Right lobe of liver (tissue), 6 donors: ENCODE data around the gene SLC8A1. TPM values are rescaled to one million over a fixed set of nuclear protein-coding genes. Genes with fewer than 3 reads are reported as not detected.

Experiments used
- ATAC-seq, 4 donors: fragments of 200-7000 bp; cut with Tn5 transposase; one replicate each; pipeline ENCODE4 v1.9.1; 2020; ENCODE audit warnings: mild to moderate bottlenecking in 4 of 4, moderate library complexity in 4 of 4
- DNase-seq, 3 donors: peaks; one replicate each; pipeline ENCODE4 v3.0.0-alpha.2; 2020
- H3K27ac ChIP-seq, 3 donors: fragments of 200-600 bp; one replicate each; pipeline ENCODE4 v1.8.0; 2022
- H3K27me3 ChIP-seq, 2 donors: fragments of 200-600 bp; one replicate each; pipeline ENCODE4 v1.8.0; 2022
- H3K36me3 ChIP-seq, 4 donors: fragments of 200-600 bp; sonication (generic) in 1 of 4; one replicate each; pipeline versions ENCODE4 v1.5.1 to v1.8.0; 2017 to 2022; ENCODE audit warnings: control low read depth in 1 of 4
- H3K4me1 ChIP-seq, 4 donors: fragments of 200-600 bp; sonication (generic) in 1 of 4; one replicate each; pipeline versions ENCODE4 v1.5.1 to v1.8.0; 2017 to 2022; ENCODE audit warnings: control low read depth in 1 of 4
- H3K4me3 ChIP-seq, 3 donors: fragments of 200-600 bp; one replicate each; pipeline ENCODE4 v1.8.0; 2022
- H3K9me3 ChIP-seq, 4 donors: fragments of 200-600 bp; sonication (generic) in 1 of 4; one replicate each; pipeline versions ENCODE4 v1.5.1 to v1.8.0; 2017 to 2022; ENCODE audit warnings: control low read depth in 1 of 4
- CTCF ChIP-seq, 4 donors: fragments of 200-600 bp in 3 of 4; fragments of 450-650 bp in 1 of 4; IDR thresholded peaks; one replicate each; pipeline versions ENCODE4 v1.5.1 to v1.8.0; 2016 to 2022; ENCODE audit warnings: antibody characterized with exemption in 4 of 4, mild to moderate bottlenecking in 2 of 4
- POLR2A ChIP-seq: fragments of 450-650 bp; IDR thresholded peaks from one replicate; pipeline ENCODE4 v1.6.1; 2017; ENCODE audit warnings: antibody characterized with exemption, mild to moderate bottlenecking
- WGBS: methylation state at CpG from one replicate; pipeline ENCODE4 v1.1.6; 2018; ENCODE audit warnings: low coverage, low lambda C conversion rate; ENCODE audit not compliant: insufficient coverage; ENCODE audit errors: missing lambda C conversion rate; 5-methylcytosine and 5-hydroxymethylcytosine counted together
- intact Hi-C, 2 donors: fragments of 100-400 bp; cut with DNase I; formaldehyde crosslinking; loops; one replicate each; pipeline versions ENCODE4 v1.11.2 to v1.14.1; 2022
- total RNA-seq, 6 experiments: library from RNA; depleted of rRNA in 2 of 6; stranded (reverse); fragments of >200 nt in 2 of 6; fragmentation: NEBNext Ultra II Directional in 3 of 6; extraction: Animal tissue kit (Norgen Biotek cat#: 25700) in 3 of 6; gene quantifications; one replicate each; pipeline versions ENCODE4 v1.1.0 to v1.2.4, GENCODE V29; 2016 to 2023
- donor health status: DM: no; HTN: yes; CAD: no.
- donor health status: DM: no; HTN: no; CAD: no.
- donor health status: DM: no; HTN: no; CAD: no.
- donor health status: DM: no; HTN: yes; CAD: no.
- donor health status: DM: no; HTN: yes; CAD: no.

Gene SLC8A1
- total RNA-seq, 6 experiments from 2014 or later: 3.3 to 12.1 (median 4.9) TPM

- ATAC-seq (no peak), DNase-seq (no peak)
- Histone ChIP-seq H3K9me3 (no peaks in the 10 kb centered on the region), H3K4me3 (no peak overlapping the region), H3K27me3 (no peaks in the 10 kb centered on the region), H3K4me1 (no peaks in the 10 kb centered on the region), H3K36me3 (no peaks in the 10 kb centered on the region), H3K27ac (no peak overlapping the region)
- TF ChIP-seq CTCF (IDR thresholded peaks at IDR 0.05): no peak
- TF ChIP-seq POLR2A: no peak
- intact Hi-C loops: no loop called here
Measured at GRCh38 chr2:40325116-40325515, 126.8 kb downstream of the SLC8A1 start.

GRCh38 chr2:40324656-40325055 is 127.2 kb downstream of the SLC8A1 start:
- Histone ChIP-seq H3K36me3 (no peaks in the 10 kb centered on the region), H3K27me3 (no peaks in the 10 kb centered on the region), H3K27ac (no peak overlapping the region), H3K4me3 (no peak overlapping the region), H3K9me3 (no peaks in the 10 kb centered on the region), H3K4me1 (no peaks in the 10 kb centered on the region)
- ATAC-seq (no peak), DNase-seq (no peak)
- TF ChIP-seq POLR2A: no peak
- no peak for TF ChIP-seq CTCF (IDR thresholded peaks at IDR 0.05)
- intact Hi-C loops: no loop called here
- WGBS: 73% methylated on average over 1 of the region's 1 CpG

- Histone ChIP-seq H3K9me3 (no peaks in the 10 kb centered on the region), H3K27me3 (no peaks in the 10 kb centered on the region), H3K36me3 (no peaks in the 10 kb centered on the region), H3K4me1 (no peaks in the 10 kb centered on the region), H3K4me3 (no peak overlapping the region), H3K27ac (no peak overlapping the region)
- no peak for TF ChIP-seq POLR2A
- no peak for TF ChIP-seq CTCF (IDR thresholded peaks at IDR 0.05)
- intact Hi-C loops: no loop called here
- 49% methylated on average over 2 of the region's 2 CpGs for WGBS
- ATAC-seq (no peak), DNase-seq (no peak)
Measured at GRCh38 chr2:40321822-40322221, 130.1 kb downstream of the SLC8A1 start.

GRCh38 chr2:40321016-40321623 is 130.8 kb downstream of the SLC8A1 start:
- 47% methylated on average over 6 of the region's 7 CpGs for WGBS
- H3K27me3 ChIP-seq: no peaks in the 10 kb centered on the region
- no peaks in the 10 kb centered on the region for H3K9me3 ChIP-seq
- no peak overlapping the region for H3K27ac ChIP-seq
- ATAC-seq (no peak), DNase-seq (no peak)
- TF ChIP-seq CTCF (IDR thresholded peaks at IDR 0.05): no peak
- no peak for TF ChIP-seq POLR2A
- intact Hi-C loops: no loop called here
- H3K4me1 ChIP-seq: no peaks in the 10 kb centered on the region
- H3K4me3 ChIP-seq: no peak overlapping the region
- no peaks in the 10 kb centered on the region for H3K36me3 ChIP-seq

- H3K9me3 ChIP-seq: no peaks in the 10 kb centered on the region
- no peak overlapping the region for H3K27ac ChIP-seq
- DNase-seq (no peak), ATAC-seq (no peak)
- no peak overlapping the region for H3K4me3 ChIP-seq
- no peak for TF ChIP-seq POLR2A
- no peak for TF ChIP-seq CTCF (IDR thresholded peaks at IDR 0.05)
- WGBS: 57% methylated on average over 1 of the region's 3 CpGs
- intact Hi-C loops: no loop called here
- no peaks in the 10 kb centered on the region for H3K4me1 ChIP-seq
- H3K36me3 ChIP-seq: no peaks in the 10 kb centered on the region
- H3K27me3 ChIP-seq: no peaks in the 10 kb centered on the region
Measured at GRCh38 chr2:40318921-40319320, 133.0 kb downstream of the SLC8A1 start.
